HG03460 (cell line): ENCODE data around the gene SH3GL3.

Experiments used
- ATAC-seq: cut with Tn5 transposase; IDR thresholded peaks from one replicate; pipeline ENCODE4 v1.9.1; 2021; ENCODE audit not compliant: unreplicated experiment

Gene SH3GL3

GRCh38 chr15:83446904-83447709, at the start of gene SH3GL3:
SH3GL3 (plus strand) TSS chr15:83447341; CDS start chr15:83447534, 193 bp downstream.
- ATAC-seq = no peak

GRCh38 chr15:83398626-83399025, 48.5 kb upstream of the SH3GL3 start:
- ATAC-seq = no peak

GRCh38 chr15:83404121-83404520, 43.0 kb upstream of the SH3GL3 start:
- ATAC-seq = no peak

- no peak for ATAC-seq
These were observed 36.6 kb upstream of the SH3GL3 start for GRCh38 chr15:83410532-83410931.

GRCh38 chr15:83413054-83413719, 34.0 kb upstream of the SH3GL3 start:
- ATAC-seq = peak; percentile 65

DNA sequence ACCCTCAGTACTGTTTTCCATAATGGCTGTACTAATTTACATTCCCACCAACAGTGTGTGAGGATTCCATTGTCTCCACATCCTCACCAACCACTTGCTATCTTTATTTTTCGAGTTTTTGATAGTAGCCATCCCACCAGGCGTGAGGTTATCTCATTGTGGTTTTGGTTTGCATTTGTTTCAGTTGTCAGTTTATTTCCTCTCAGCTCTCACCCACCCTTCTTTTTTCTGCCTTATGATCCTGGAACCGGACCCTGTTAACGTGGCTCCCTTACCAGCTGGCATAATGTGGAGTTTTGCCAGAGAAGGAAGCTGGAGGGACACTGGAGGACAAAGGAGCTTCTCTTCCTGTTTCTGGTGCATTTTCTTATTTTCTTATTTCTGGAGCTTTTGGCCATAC, 25.1 kb upstream of the SH3GL3 start:
- no peak for ATAC-seq

- no peak for ATAC-seq
These were observed 24.6 kb upstream of the SH3GL3 start for GRCh38 chr15:83422541-83422940.

- ATAC-seq = no peak
These were observed 23.0 kb upstream of the SH3GL3 start for GRCh38 chr15:83424101-83424500.

DNA sequence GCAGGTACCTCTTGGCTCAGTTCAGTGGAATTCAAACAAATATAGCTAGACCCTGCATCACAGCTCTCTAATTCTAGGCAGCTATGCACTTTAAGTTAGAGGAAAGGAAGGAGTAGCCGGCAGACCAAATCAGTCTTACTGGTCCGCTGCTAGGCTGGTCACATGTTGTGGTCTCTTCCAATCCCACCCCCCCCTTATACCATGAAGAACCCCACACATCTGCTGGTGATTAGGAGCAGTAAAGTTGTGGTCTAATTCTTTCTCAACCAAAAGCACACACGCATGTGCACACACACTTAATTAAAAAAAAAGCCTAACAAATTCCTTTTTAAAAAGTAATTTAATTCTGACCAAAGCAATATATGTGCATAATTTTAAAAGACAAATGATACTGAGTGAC, 16.7 kb upstream of the SH3GL3 start:
- no peak for ATAC-seq

DNA sequence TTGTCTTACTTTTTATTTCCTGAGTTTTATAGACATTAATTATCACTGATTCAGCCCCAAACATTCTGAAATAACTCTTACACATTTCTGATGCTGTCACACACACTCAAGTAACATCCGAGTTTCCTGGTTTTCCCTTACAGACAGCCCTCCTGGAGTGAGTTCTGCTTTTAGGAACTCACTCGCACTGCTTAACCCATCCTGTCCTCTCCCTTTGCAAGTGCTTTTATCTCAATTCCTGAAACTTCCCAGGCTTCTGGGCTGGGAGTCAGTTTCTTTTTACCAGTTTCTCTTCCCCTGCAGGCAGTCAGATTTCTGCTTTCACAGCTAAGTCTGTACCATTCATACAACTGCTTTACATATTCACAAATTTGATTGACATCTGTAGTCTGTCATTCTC, 15.6 kb upstream of the SH3GL3 start:
- no peak for ATAC-seq

- no peak for ATAC-seq
These were observed 11.9 kb upstream of the SH3GL3 start for GRCh38 chr15:83435202-83435601.

- no peak for ATAC-seq
These were observed 11.4 kb upstream of the SH3GL3 start for GRCh38 chr15:83435782-83436181.

- no peak for ATAC-seq
These were observed 10.5 kb upstream of the SH3GL3 start for GRCh38 chr15:83436513-83437158.

DNA sequence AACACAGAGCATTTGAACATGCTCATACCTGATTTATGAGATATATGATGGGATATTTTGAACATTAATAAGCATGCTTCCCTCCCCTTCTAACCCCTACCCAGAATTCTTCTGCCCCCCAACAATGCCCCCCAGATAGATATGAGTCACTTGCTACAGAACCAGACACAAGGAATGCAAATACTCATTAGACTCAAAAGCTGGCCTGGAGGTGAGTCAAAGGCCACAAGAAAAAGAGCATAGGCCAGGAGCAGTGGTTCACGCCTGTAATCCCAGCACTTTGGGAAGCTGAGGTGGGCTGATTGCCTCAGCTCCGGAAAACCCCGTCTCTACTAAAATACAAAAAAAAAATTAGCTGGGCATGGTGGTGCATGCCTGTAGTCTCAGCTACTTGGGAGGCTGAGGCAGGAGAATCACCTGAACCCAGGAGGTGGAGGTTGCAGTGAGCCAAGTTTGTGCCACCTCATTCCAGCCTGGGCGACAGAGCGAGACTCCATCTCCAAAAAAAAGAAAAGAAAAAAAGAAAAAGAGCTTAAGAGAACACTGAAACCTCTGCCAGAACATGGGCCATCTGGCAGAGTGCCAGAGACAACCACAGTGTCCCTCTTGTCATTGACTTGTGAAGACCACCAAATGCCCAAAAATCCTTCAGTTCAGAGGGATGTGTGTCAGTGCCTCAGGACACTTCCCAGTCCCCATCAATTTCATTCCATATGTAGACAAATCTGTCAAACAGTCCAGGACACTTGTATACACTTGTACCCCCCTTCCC, 3.9 kb upstream of the SH3GL3 start:
- ATAC-seq = no peak

DNA sequence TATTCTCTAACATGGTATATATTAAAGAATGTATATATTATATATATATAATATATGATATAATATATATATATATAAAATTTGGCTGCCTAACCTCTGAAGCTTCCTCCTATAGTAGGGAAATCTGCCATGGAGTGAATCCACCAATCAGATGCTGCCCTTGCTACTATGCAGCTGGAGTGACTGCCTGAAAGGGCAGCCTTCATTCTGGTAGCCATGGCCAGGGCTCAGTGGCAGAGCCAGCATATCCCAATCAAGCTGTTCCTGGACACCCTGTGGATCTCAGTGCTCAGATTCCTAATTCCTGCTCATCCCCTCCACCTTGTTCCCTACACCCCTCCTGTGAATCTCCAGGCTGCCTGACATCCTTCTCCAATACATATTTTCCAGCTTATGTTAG, 2.2 kb upstream of the SH3GL3 start:
- no peak for ATAC-seq

DNA sequence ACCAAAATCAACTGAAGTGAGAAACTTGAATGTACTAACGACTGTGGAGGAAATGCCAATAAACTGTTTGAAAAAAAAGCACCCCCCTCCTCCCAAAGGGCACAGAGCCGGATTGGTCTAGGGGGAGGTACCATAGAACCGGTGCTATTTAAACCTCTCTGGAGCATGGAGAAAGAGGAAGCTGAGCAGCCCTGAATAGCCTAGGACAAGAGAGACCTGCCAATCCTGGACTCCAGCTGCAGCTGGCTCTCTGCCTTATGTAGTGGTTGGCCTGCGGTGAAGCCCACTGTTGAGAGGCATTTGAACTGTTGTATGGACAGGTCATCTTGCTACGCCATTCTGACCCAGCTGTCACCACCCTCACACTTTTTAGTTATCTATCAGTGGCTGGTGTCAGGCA, 1.5 kb upstream of the SH3GL3 start:
- no peak for ATAC-seq

DNA sequence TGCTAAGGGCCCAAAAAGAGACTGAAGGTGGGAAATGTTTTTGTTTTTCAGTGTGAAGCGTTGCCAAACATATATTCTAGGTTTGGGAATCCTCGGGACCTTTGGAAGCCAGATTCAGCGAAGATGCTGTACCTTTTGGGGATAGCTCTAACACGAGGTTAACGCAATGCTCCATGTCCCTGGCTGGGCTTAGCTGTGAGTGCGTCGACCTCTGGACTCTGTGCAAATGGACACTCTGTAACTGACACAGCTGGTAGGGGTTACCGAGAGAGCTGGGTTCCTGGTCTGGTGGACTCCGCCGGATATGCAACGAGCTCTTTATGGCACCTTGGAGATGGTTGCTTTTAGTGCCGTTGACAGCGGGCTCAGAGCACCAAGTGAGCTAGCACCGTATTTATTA, 724 bp upstream of the SH3GL3 start:
- ATAC-seq = no peak

GRCh38 chr15:83449250-83449671, 2.1 kb downstream of the SH3GL3 start:
- ATAC-seq = no peak

DNA sequence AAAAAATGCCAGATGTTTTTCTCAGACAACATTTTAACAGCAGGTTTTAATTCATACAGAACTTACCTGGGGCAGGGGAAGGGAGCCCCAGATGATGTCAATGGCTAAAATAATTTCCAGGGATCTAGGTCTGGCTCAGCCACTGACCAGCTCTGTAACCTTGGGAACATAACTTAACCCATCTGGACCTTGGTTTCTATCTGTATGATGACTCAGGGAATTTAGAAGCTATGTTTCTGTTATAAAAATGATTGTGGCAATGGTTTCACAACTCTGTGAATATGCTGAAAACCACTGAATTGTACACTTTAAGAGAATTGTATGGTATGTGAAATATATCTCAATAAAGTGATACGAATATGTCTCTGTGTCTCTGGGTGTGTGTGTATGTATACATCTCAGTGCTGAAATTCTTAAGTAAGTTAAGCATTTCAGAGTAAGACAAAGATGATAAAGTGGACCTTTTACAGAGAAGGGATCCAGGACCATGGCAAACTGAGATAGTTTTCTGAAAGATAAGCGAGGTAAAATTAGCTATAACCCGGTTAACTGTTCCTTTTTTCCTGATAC, 2.9 kb downstream of the SH3GL3 start:
- no peak for ATAC-seq

DNA sequence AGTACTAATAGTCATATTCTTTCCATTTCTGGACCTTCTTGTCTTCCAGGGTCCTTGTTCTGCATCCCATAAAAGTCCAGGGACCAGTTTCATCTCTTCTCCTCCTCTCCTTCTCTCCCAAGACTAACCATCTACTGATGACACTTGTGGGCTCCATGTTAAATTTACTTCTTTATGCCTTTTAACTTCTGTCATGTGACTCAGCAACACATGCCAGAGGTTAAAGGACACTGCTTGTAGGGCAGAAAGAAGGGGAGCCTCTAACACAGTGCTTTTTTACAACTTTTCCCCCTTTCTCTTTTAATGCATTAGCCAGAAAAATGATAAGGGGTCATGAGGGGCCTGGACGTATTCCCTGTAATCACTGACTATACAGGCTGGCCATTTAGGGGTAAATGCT, 10.0 kb downstream of the SH3GL3 start:
- no peak for ATAC-seq

DNA sequence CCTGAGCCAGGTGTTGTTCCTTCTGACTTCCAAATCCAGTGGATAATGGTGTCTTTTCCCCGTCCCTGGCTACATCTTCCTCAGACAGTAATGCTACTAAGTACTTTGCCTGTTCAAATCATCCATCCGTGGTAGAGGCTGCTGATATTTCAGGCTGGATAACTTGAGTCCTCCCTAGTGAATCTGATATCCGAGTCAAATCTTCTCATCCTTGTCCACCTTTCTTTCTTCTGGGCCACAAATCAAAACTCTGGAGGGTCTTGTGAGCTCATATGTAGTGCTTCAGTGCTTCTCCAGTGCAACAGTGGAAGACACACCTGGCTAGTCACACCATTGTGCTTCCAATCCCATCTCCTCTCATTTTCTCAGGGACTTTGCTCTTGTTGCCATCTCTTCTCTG, 11.2 kb downstream of the SH3GL3 start:
- ATAC-seq = no peak
